ENCODE results near the gene MRPL23. TPM values are rescaled to one million over a fixed set of nuclear protein-coding genes. Genes with fewer than 3 reads are reported as not detected.

Gene MRPL23
- total RNA-seq, 1 donor from 2014 or later: 117 TPM

DNA sequence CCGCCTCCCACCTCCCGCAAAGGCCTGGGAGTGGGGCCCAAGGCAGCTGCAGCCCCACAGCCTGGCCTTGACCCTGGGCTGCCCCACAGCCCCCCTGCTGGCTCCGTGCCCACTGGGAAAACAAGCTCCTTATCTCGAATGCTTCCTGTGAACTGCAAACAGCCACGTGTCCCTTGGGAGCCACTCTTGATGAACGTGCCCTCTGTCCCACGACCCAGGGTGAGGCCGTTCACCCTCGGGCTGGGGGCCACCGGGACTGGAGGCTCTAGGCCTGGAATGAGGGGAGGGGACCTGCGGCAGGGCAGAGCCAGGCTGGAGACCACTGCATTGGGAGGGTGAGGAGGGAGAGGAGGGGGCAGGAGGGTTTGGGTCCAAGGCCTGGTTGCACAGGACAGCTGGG lies 41.0 kb downstream of the MRPL23 start:
- TF ChIP-seq, protein P1, sequence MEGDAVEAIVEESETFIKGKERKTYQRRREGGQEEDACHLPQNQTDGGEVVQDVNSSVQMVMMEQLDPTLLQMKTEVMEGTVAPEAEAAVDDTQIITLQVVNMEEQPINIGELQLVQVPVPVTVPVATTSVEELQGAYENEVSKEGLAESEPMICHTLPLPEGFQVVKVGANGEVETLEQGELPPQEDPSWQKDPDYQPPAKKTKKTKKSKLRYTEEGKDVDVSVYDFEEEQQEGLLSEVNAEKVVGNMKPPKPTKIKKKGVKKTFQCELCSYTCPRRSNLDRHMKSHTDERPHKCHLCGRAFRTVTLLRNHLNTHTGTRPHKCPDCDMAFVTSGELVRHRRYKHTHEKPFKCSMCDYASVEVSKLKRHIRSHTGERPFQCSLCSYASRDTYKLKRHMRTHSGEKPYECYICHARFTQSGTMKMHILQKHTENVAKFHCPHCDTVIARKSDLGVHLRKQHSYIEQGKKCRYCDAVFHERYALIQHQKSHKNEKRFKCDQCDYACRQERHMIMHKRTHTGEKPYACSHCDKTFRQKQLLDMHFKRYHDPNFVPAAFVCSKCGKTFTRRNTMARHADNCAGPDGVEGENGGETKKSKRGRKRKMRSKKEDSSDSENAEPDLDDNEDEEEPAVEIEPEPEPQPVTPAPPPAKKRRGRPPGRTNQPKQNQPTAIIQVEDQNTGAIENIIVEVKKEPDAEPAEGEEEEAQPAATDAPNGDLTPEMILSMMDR (IDR thresholded peaks at IDR 0.05): no peak
- DNase-seq (ENCODE audit: low spot score in 2 of 2): no peak
- Histone ChIP-seq H3K4me3 (no peak overlapping the region), H3K36me3 (no peaks in the 10 kb centered on the region), H3K4me1 (no peaks in the 10 kb centered on the region), H3K27me3 (no peaks in the 10 kb centered on the region), H3K9me3 (no peaks in the 10 kb centered on the region), H3K27ac (no peak overlapping the region)
- intact Hi-C loops (cut with DNase I): no loop called here

DNA sequence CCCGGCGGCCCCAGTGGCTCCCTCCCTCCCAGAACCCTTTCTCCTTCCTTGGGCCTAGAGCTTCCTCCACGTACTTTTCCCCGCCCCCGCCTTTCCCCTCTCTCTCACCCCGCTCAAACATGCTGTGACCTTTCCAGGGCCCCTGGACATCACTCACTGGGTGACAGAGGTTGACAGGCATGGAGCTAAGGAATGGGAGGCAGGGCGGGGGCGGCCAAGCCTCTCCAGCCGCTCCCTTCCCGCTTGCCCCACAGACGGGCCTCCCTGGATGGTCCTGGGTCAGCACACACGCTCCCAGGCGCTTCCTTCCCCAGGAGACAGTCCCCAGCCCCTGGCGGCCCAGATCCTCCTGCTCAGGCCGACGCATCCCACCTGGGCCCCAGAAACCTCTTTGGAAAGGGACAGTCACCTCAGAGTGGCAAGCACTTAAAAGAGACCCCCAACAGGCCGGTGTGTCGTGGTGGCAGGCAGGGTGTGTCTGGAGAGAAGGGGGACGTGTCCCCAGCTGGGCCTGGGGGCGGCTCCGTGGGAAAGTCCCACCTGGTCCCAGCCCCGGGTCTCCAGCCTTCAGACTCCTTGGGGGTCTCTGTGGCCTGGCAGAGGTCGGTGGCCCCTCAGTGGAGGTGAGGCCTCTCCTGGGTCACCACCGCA lies 41.7 kb downstream of the MRPL23 start:
- intact Hi-C loops (cut with DNase I): no loop called here

DNA sequence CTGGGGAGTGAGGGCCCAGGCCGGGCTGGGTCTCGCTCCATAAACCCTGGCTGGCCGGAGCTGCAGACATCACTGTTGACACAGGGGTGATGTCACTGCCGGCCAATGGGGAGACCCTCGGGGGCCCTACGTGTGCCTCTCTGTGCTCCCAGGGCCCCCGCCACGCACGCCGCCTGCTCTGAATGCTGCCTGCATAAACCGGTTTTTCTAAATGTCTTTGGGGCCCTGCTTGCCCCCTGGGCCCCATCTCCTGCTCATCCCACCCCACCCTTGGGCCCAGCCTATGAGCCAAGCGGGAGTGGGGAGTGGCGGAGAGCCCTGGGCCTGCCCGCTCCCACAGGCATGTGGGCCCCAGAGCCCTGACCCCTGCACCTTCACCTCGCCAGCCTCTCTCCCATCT lies 42.8 kb downstream of the MRPL23 start:
- Histone ChIP-seq H3K4me3 (no peak overlapping the region), H3K27ac (no peak overlapping the region), H3K27me3 (no peaks in the 10 kb centered on the region), H3K9me3 (no peaks in the 10 kb centered on the region), H3K36me3 (no peaks in the 10 kb centered on the region), H3K4me1 (no peaks in the 10 kb centered on the region)
- TF ChIP-seq, protein P1 (IDR thresholded peaks at IDR 0.05): no peak
- DNase-seq (ENCODE audit: low spot score in 2 of 2): no peak
- intact Hi-C loops (cut with DNase I): no loop called here

More for the DNA sequence above, 41.7 kb downstream of the MRPL23 start:
- H3K4me3 ChIP-seq: no peak overlapping the region
- TF ChIP-seq, protein P1 (IDR thresholded peaks at IDR 0.05): no peak
- no peak overlapping the region for H3K27ac ChIP-seq
- no peaks in the 10 kb centered on the region for H3K9me3 ChIP-seq
- DNase-seq (ENCODE audit: low spot score in 2 of 2): no peak
- no peaks in the 10 kb centered on the region for H3K27me3 ChIP-seq
- no peaks in the 10 kb centered on the region for H3K4me1 ChIP-seq
- H3K36me3 ChIP-seq: no peaks in the 10 kb centered on the region

- intact Hi-C loops (cut with DNase I): no loop called here
These were observed 43.9 kb downstream of the MRPL23 start for GRCh38 chr11:1990872-1991578.

GRCh38 chr11:1992111-1992510 lies 45.0 kb downstream of the MRPL23 start:
- Histone ChIP-seq H3K4me1 (no peaks in the 10 kb centered on the region), H3K9me3 (no peaks in the 10 kb centered on the region), H3K36me3 (no peaks in the 10 kb centered on the region), H3K27me3 (no peaks in the 10 kb centered on the region), H3K4me3 (no peak overlapping the region), H3K27ac (no peak overlapping the region)
- TF ChIP-seq, protein P1 (IDR thresholded peaks at IDR 0.05): no peak
- intact Hi-C loops (cut with DNase I): no loop called here
- no peak for DNase-seq (ENCODE audit: low spot score in 2 of 2)

More at GRCh38 chr11:1990872-1991578, 43.9 kb downstream of the MRPL23 start:
- no peak overlapping the region for H3K27ac ChIP-seq
- TF ChIP-seq, protein P1 (IDR thresholded peaks at IDR 0.05): no peak
- no peak for DNase-seq (ENCODE audit: low spot score in 2 of 2)
- H3K4me1 ChIP-seq: no peaks in the 10 kb centered on the region
- no peaks in the 10 kb centered on the region for H3K9me3 ChIP-seq
- H3K27me3 ChIP-seq: no peaks in the 10 kb centered on the region
- H3K4me3 ChIP-seq: no peak overlapping the region
- H3K36me3 ChIP-seq: no peaks in the 10 kb centered on the region

Data from ascending aorta (tissue), 2 donors.